Hepatocyte (in vitro differentiated cells): Measurements from ENCODE around the gene GSTT2. TPM values are rescaled to one million over a fixed set of nuclear protein-coding genes. Genes with fewer than 3 reads are reported as not detected.
A peak's percentile ranks its signal among the peaks of the same experiment; 100 is the strongest.
"Not testable (repeated sequence)": the region's sequence is repeated elsewhere in the genome, so short reads cannot be mapped to it uniquely, and the experiment has no call there.

Experiments used
- DNase-seq: peaks from one replicate; pipeline ENCODE4 v3.0.0-alpha.2; 2016; ENCODE audit warnings: low spot score
- H2AFZ ChIP-seq: fragments of 200-600 bp; sonication (generic); 2 replicates; pipeline ENCODE4 v1.6.0; 2016; ENCODE audit warnings: antibody characterized with exemption, mild to moderate bottlenecking
- H3K27ac ChIP-seq: fragments of 200-600 bp; sonication (generic); 2 replicates; pipeline ENCODE4 v1.5.1; 2016; ENCODE audit warnings: mild to moderate bottlenecking
- H3K27me3 ChIP-seq: fragments of 200-600 bp; sonication (generic); 2 replicates; pipeline ENCODE4 v1.6.1; 2016
- H3K36me3 ChIP-seq: fragments of 200-600 bp; sonication (generic); replicated peaks from 2 replicates; pipeline ENCODE4 v1.5.1; 2016; ENCODE audit warnings: low read depth; ENCODE audit not compliant: insufficient read depth
- H3K4me1 ChIP-seq: fragments of 200-600 bp; sonication (generic); 2 replicates; pipeline ENCODE4 v1.5.1; 2016; ENCODE audit warnings: mild to moderate bottlenecking, moderate library complexity; ENCODE audit not compliant: insufficient read depth
- H3K4me2 ChIP-seq: fragments of 200-600 bp; sonication (generic); 2 replicates; pipeline ENCODE4 v1.6.0; 2016
- H3K4me3 ChIP-seq: fragments of 200-600 bp; sonication (generic); 2 replicates; pipeline ENCODE4 v1.5.1; 2016; ENCODE audit warnings: mild to moderate bottlenecking
- H3K79me2 ChIP-seq: fragments of 200-600 bp; sonication (generic); 2 replicates; pipeline ENCODE4 v1.6.0; 2017; ENCODE audit warnings: mild to moderate bottlenecking
- H3K9me2 ChIP-seq: fragments of 200-600 bp; sonication (generic); replicated peaks from 2 replicates; pipeline ENCODE4 v1.6.0; 2017; ENCODE audit warnings: mild to moderate bottlenecking; ENCODE audit not compliant: insufficient read depth
- H3K9me3 ChIP-seq: fragments of 200-600 bp; sonication (generic); 2 replicates; pipeline ENCODE4 v1.5.1; 2016; ENCODE audit warnings: low read depth, mild to moderate bottlenecking
- H4K20me1 ChIP-seq: fragments of 200-600 bp; sonication (generic); 2 replicates; pipeline ENCODE4 v1.6.0; 2016; ENCODE audit warnings: mild to moderate bottlenecking; ENCODE audit not compliant: insufficient read depth, poor library complexity, severe bottlenecking
- CTCF ChIP-seq: fragments of 200-600 bp; sonication (generic); IDR thresholded peaks from 2 replicates; pipeline ENCODE4 v1.5.1; 2016; ENCODE audit warnings: antibody characterized with exemption, mild to moderate bottlenecking; ENCODE audit not compliant: poor library complexity
- WGBS: methylation state at CpG from one replicate; pipeline ENCODE4 v1.1.6; 2016; ENCODE audit warnings: low lambda C conversion rate; ENCODE audit errors: missing lambda C conversion rate; 5-methylcytosine and 5-hydroxymethylcytosine counted together
- polyA plus RNA-seq: library from polyadenylated mRNA; unstranded; fragments of >200 nt; fragmentation: Nextera tagmentation; extraction: Ambion mirVana; gene quantifications from 2 replicates; pipeline ENCODE4 v1.2.1, GENCODE V29; 2016
- total RNA-seq: library from RNA; depleted of rRNA; stranded (reverse); fragments of >200 nt; gene quantifications from 2 replicates; pipeline ENCODE4 v1.2.3, GENCODE V29; 2014

The GSTT2 gene
- total and polyA plus RNA-seq, 2 experiments from 2014 or later: not detected

- H2AFZ ChIP-seq, H3K4me2 ChIP-seq, H3K9me2 ChIP-seq, H3K4me3 ChIP-seq, H3K27ac ChIP-seq, DNase-seq, H3K27me3 ChIP-seq, H4K20me1 ChIP-seq, H3K9me3 ChIP-seq, H3K79me2 ChIP-seq, H3K4me1 ChIP-seq, H3K36me3 ChIP-seq: not testable (repeated sequence)
- WGBS: 84% methylated on average over 11 of the region's 11 CpGs
These were observed 27.0 kb upstream of the GSTT2 start for GRCh38 chr22:23952794-23953405.

- not testable (repeated sequence) for H3K4me3 ChIP-seq, H3K79me2 ChIP-seq, H3K27me3 ChIP-seq, DNase-seq, H3K9me3 ChIP-seq, H3K36me3 ChIP-seq, H3K4me1 ChIP-seq, H4K20me1 ChIP-seq, H2AFZ ChIP-seq, H3K27ac ChIP-seq, H3K4me2 ChIP-seq, H3K9me2 ChIP-seq
- 80% methylated on average over 4 of the region's 4 CpGs for WGBS
These were observed 26.4 kb upstream of the GSTT2 start for GRCh38 chr22:23953485-23953884.

- WGBS: 79% methylated on average over 8 of the region's 8 CpGs
- not testable (repeated sequence) for H3K4me1 ChIP-seq
These were observed 25.5 kb upstream of the GSTT2 start for GRCh38 chr22:23954193-23954990.

GRCh38 chr22:23954991-23955305, 25.0 kb upstream of the GSTT2 start:
- 70% methylated on average over 5 of the region's 6 CpGs for WGBS
- not testable (repeated sequence) for H3K79me2 ChIP-seq, H3K4me1 ChIP-seq, H3K9me2 ChIP-seq, H3K4me2 ChIP-seq, H3K9me3 ChIP-seq, H3K27me3 ChIP-seq, H3K36me3 ChIP-seq, H3K4me3 ChIP-seq, H4K20me1 ChIP-seq, H2AFZ ChIP-seq, H3K27ac ChIP-seq, DNase-seq

More at GRCh38 chr22:23954193-23954990, 25.5 kb upstream of the GSTT2 start:
- not testable (repeated sequence) for H3K27ac ChIP-seq, H3K27me3 ChIP-seq, H3K9me3 ChIP-seq, H4K20me1 ChIP-seq, H3K4me3 ChIP-seq, DNase-seq, H3K4me2 ChIP-seq, H3K36me3 ChIP-seq, H3K9me2 ChIP-seq, H3K79me2 ChIP-seq, H2AFZ ChIP-seq

GRCh38 chr22:23955886-23956285, 24.0 kb upstream of the GSTT2 start:
- not testable (repeated sequence) for DNase-seq, H3K9me2 ChIP-seq

GRCh38 chr22:23956301-23956900, 23.5 kb upstream of the GSTT2 start:
- H3K9me2 ChIP-seq, H3K4me3 ChIP-seq, H3K4me1 ChIP-seq, H3K79me2 ChIP-seq, H4K20me1 ChIP-seq, H3K36me3 ChIP-seq, H3K27ac ChIP-seq, H3K9me3 ChIP-seq, H3K27me3 ChIP-seq, H2AFZ ChIP-seq: not testable (repeated sequence)
- WGBS: 16% methylated on average over 12 of the region's 12 CpGs
- H3K4me2 ChIP-seq: peak overlapping the region; percentile 28
- peak; percentile 85 for DNase-seq
- TF ChIP-seq CTCF: peak; percentile 77

More at GRCh38 chr22:23955886-23956285, 24.0 kb upstream of the GSTT2 start:
- H3K79me2 ChIP-seq, H3K4me1 ChIP-seq, H3K36me3 ChIP-seq, H4K20me1 ChIP-seq, H3K27ac ChIP-seq, H3K4me2 ChIP-seq, H2AFZ ChIP-seq, H3K9me3 ChIP-seq, H3K27me3 ChIP-seq, H3K4me3 ChIP-seq: not testable (repeated sequence)
- 44% methylated on average over 7 of the region's 8 CpGs for WGBS

GRCh38 chr22:23961084-23961771, 18.7 kb upstream of the GSTT2 start, which contains the start of gene GSTT2B:
TSS of gene GSTT2B (minus strand) at chr22:23961195. CDS start at chr22:23961131, 64 bp downstream.
- H3K36me3 ChIP-seq, H3K4me2 ChIP-seq, H3K27ac ChIP-seq, H3K9me3 ChIP-seq, H3K9me2 ChIP-seq, H3K4me1 ChIP-seq, H3K27me3 ChIP-seq, H2AFZ ChIP-seq, H4K20me1 ChIP-seq, H3K4me3 ChIP-seq, DNase-seq, H3K79me2 ChIP-seq: not testable (repeated sequence)
- WGBS: no CpG with 5 or more reads among the region's 43 CpGs

GRCh38 chr22:23966094-23966493, 13.8 kb upstream of the GSTT2 start:
- not testable (repeated sequence) for H4K20me1 ChIP-seq, H3K36me3 ChIP-seq, H3K4me1 ChIP-seq, H3K27ac ChIP-seq, H3K4me2 ChIP-seq, H2AFZ ChIP-seq, H3K9me3 ChIP-seq, DNase-seq, H3K79me2 ChIP-seq, H3K4me3 ChIP-seq, H3K9me2 ChIP-seq, H3K27me3 ChIP-seq
- WGBS: no CpG with 5 or more reads among the region's 18 CpGs
